ENCODE data around the gene ADGRV1.
"Not testable (repeated sequence)": the region's sequence is repeated elsewhere in the genome, so short reads cannot be mapped to it uniquely, and the experiment has no call there.

ADGRV1 gene

GRCh38 chr5:91049112-91049511, 490.5 kb downstream of the ADGRV1 start:
- peaks cover 13% of the 10 kb centered on the region for H3K9me3 Mint-ChIP-seq
- H3K27me3 Mint-ChIP-seq (ENCODE audit: low read depth): no peaks in the 10 kb centered on the region
- peaks cover 9% of the 10 kb centered on the region for H3K36me3 Mint-ChIP-seq (ENCODE audit: low read depth)
- no peak overlapping the region for H3K27ac Mint-ChIP-seq
- H3K4me1 Mint-ChIP-seq: peaks cover 14% of the 10 kb centered on the region
- H3K4me3 Mint-ChIP-seq: no peak overlapping the region
- TF ChIP-seq, protein P1, sequence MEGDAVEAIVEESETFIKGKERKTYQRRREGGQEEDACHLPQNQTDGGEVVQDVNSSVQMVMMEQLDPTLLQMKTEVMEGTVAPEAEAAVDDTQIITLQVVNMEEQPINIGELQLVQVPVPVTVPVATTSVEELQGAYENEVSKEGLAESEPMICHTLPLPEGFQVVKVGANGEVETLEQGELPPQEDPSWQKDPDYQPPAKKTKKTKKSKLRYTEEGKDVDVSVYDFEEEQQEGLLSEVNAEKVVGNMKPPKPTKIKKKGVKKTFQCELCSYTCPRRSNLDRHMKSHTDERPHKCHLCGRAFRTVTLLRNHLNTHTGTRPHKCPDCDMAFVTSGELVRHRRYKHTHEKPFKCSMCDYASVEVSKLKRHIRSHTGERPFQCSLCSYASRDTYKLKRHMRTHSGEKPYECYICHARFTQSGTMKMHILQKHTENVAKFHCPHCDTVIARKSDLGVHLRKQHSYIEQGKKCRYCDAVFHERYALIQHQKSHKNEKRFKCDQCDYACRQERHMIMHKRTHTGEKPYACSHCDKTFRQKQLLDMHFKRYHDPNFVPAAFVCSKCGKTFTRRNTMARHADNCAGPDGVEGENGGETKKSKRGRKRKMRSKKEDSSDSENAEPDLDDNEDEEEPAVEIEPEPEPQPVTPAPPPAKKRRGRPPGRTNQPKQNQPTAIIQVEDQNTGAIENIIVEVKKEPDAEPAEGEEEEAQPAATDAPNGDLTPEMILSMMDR (IDR thresholded peaks at IDR 0.05; ENCODE audit: unreplicated experiment in 3 of 3): no peak

GRCh38 chr5:91049800-91050199, 491.2 kb downstream of the ADGRV1 start:
- H3K4me3 Mint-ChIP-seq: no peak overlapping the region
- H3K4me1 Mint-ChIP-seq: peaks cover 14% of the 10 kb centered on the region
- peaks cover 7% of the 10 kb centered on the region for H3K36me3 Mint-ChIP-seq (ENCODE audit: low read depth)
- H3K27ac Mint-ChIP-seq: no peak overlapping the region
- TF ChIP-seq, protein P1 (IDR thresholded peaks at IDR 0.05; ENCODE audit: unreplicated experiment in 3 of 3): no peak
- H3K9me3 Mint-ChIP-seq: peaks cover 10% of the 10 kb centered on the region
- H3K27me3 Mint-ChIP-seq (ENCODE audit: low read depth): no peaks in the 10 kb centered on the region

- H3K4me3 Mint-ChIP-seq; H3K27me3 Mint-ChIP-seq (ENCODE audit: low read depth); H3K27ac Mint-ChIP-seq; H3K9me3 Mint-ChIP-seq; H3K36me3 Mint-ChIP-seq (ENCODE audit: low read depth): not testable (repeated sequence)
- H3K4me1 Mint-ChIP-seq: peaks cover 14% of the 10 kb centered on the region
Observed at GRCh38 chr5:91052411-91052810, 493.8 kb downstream of the ADGRV1 start.

DNA sequence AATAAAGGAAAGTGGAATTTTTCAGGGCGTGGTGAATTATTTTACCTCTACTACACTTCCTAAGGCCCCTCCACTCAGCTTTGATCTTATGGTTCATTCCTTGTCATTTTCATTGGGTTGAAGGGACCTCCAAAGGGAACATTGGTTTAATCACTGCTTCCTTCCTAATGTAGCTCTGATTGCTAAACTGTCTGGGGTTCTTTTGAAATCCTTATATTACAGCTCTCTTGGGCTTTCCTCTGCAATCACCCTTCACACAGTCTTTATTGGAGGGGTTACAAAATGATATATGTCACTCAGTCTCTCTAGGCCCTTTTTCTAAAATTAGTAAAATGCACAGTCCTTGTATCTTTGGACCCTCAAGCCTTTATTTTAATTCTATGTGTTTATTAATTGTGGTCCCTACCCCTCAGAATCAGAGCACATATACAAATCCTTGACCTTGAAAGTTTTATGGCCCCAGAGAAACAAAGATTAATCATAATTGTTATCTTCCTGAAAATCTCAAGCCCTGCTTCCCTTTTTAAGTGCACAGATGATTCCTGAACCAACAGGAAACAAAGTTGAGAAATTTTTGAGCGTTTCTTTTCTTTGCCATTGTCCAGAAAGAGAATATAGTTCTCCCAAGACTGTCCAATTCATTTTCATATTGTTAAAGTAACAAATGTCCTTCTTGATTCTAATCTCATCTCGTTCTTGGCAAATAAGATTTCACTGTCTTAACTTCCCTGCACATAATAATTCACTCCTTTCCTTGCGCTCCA, 494.6 kb downstream of the ADGRV1 start:
- Mint-ChIP-seq H3K9me3 (no peaks in the 10 kb centered on the region), H3K4me1 (peaks cover 18% of the 10 kb centered on the region), H3K27me3 (ENCODE audit: low read depth) (no peaks in the 10 kb centered on the region), H3K4me3 (no peak overlapping the region), H3K36me3 (ENCODE audit: low read depth) (peaks cover 3% of the 10 kb centered on the region), H3K27ac (peak overlapping the region in 1 of 3 experiments; percentile 6)
- TF ChIP-seq, protein P1 (IDR thresholded peaks at IDR 0.05; ENCODE audit: unreplicated experiment in 3 of 3): no peak

GRCh38 chr5:91053741-91054025, 495.1 kb downstream of the ADGRV1 start:
- H3K9me3 Mint-ChIP-seq: no peaks in the 10 kb centered on the region
- peaks cover 18% of the 10 kb centered on the region for H3K4me1 Mint-ChIP-seq
- H3K4me3 Mint-ChIP-seq: no peak overlapping the region
- TF ChIP-seq, protein P1 (IDR thresholded peaks at IDR 0.05; ENCODE audit: unreplicated experiment in 3 of 3): no peak
- H3K27ac Mint-ChIP-seq: peak overlapping the region in 1 of 3 experiments; percentile 6
- peaks cover 3% of the 10 kb centered on the region for H3K36me3 Mint-ChIP-seq (ENCODE audit: low read depth)
- no peaks in the 10 kb centered on the region for H3K27me3 Mint-ChIP-seq (ENCODE audit: low read depth)

- Mint-ChIP-seq H3K9me3 (no peaks in the 10 kb centered on the region), H3K27me3 (ENCODE audit: low read depth) (no peaks in the 10 kb centered on the region), H3K27ac (no peak overlapping the region), H3K4me1 (peaks cover 24% of the 10 kb centered on the region), H3K36me3 (ENCODE audit: low read depth) (peaks cover 3% of the 10 kb centered on the region), H3K4me3 (no peak overlapping the region)
- TF ChIP-seq, protein P1 (IDR thresholded peaks at IDR 0.05; ENCODE audit: unreplicated experiment in 3 of 3): no peak
Observed at GRCh38 chr5:91058155-91058554, 499.6 kb downstream of the ADGRV1 start.
